GM18502 (cell line): ENCODE results near the gene ZNF568.

ENCODE experiments used
- ATAC-seq: cut with Tn5 transposase; IDR thresholded peaks from one replicate; pipeline ENCODE4 v1.9.1; 2021; ENCODE audit warnings: mild to moderate bottlenecking; ENCODE audit not compliant: unreplicated experiment, poor library complexity

The ZNF568 gene

DNA sequence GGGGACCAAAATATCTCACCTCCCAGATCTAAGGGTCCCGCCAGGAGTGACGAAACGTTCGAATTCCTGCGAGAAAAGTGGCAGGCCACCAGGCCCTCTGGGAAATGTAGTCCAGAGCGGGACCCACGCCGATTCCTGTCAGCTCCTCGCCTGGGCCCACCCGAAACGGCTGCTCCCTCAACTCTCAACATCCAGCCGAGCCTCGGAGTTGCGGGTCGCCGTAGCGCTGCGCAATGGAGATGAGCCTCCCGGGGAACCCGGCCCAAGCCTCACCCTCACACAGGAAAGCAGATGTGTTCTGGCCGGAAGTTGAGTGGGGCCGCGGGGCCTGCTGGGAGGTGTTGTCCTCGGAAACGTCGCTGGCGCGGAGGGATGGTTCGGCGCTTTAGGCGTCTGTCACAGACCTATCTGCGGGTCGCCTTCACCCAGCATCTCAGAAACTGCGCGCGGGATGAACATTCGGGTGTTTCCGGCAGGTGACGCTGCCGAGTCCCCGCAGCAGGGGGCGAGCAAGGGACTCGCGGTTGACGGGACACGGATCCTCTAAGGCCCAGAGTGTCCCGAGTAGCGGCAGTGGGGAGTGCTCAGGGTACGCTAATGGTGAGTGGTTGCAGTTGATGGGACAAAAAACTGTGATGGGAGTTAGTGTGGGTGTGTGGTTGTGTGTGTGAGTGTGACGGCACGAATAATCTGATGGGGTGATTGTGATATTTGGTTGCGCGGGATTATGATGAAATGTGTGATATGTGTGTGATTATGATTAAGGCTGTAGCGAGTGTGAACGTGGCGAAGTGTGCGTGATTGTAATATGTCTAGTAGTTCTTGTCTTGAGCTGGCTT, at the start of gene ZNF568, which contains the start of gene ZNF829:
Gene ZNF568 (plus strand): TSS at position 341 of the 839 bp plus-strand sequence. CDS start 6,439 bp downstream, outside the sequence.
Gene ZNF829 (minus strand): TSS at position 300 of the 839 bp plus-strand sequence. CDS start 1,124 bp downstream, outside the sequence.
- peak; percentile 91 for ATAC-seq

DNA sequence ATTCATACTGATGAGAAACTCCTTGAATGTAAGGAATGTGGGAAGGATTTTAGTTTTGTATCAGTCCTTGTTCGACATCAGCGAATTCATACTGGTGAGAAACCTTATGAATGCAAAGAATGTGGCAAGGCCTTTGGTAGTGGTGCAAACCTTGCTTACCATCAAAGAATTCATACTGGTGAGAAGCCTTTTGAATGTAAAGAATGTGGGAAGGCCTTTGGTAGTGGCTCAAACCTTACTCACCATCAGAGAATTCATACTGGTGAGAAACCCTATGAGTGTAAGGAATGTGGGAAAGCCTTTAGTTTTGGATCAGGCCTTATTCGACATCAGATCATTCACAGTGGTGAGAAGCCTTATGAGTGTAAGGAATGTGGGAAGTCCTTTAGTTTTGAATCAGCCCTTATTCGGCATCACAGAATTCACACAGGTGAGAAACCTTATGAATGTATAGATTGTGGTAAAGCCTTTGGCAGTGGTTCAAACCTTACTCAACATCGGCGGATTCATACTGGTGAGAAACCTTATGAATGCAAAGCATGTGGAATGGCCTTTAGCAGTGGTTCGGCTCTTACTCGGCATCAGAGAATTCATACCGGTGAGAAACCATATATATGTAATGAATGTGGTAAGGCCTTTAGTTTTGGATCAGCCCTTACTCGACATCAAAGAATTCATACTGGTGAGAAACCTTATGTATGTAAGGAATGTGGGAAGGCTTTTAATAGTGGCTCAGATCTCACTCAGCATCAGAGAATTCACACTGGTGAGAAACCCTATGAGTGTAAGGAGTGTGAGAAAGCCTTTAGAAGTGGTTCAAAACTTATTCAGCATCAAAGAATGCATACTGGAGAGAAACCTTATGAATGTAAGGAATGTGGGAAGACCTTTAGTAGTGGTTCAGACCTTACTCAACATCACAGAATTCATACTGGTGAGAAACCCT, 38.9 kb upstream of the ZNF568 start:
- ATAC-seq: no peak

DNA sequence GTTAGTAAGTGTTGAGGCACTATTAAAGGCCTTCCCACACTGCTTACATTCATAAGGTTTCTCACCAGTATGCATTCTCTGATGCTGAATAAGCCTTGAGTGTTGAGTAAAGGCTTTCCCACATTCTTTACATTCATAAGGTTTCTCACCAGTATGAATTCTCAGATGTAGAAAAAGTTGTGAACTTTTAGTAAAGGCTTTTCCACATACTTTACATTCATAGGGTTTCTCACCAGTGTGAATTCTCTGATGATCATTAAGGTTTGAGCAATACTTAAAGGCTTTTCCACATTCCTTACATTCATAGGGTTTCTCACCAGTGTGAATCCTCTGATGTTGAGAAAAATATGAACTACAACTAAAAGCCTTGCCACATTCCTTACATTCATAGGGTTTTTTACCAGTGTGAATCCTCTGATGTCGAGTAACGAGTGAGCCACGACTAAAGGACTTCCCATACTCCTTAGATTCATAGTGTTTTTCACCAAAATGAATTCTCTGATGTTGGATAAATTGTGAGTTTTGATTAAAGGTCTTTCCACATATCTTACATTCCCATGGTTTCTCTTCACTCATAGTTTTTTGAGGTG, 24.3 kb upstream of the ZNF568 start:
- no peak for ATAC-seq

DNA sequence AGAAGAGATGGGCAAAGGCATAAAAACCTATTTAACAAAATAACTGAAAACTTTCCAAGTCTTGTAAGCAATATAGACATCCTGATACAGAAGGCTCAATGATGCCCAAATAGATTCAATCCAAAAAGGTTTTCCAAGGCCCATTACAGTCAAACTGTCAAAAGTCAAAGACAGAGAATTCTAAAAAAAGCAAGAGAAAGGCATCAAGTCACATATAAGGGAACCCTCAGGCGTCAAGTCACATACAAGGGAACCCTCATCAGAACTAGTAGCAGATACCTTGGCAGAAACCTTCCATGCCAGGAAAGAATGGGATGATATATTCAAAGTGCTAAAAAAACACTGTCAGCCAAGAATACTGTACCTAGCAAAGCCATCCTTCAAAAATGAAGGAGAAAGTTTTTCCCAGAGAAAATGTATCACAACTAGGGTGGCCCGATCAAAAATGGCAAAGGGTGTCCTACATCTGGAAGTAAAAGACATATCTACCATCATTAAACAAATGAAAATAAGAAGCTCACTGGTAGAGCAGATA, 21.2 kb upstream of the ZNF568 start:
- no peak for ATAC-seq

DNA sequence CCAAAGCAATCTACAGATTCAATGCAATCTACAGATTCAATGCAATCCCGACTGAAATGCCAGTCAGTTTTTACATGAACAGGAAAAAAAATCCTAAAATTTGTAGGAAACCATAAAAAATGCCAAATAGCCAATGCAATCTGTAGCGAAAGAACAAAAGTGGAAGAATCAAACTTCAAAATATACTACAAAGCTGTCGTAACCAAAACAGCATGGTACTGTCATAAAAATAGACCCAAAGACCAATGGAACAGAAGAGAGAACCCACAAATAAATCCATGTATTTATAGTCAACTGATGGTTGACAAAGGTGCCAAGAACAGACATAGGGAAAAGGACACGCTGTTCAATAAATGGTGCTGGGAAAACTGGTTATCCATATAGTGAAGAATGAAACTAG, 17.7 kb upstream of the ZNF568 start:
- ATAC-seq: no peak

DNA sequence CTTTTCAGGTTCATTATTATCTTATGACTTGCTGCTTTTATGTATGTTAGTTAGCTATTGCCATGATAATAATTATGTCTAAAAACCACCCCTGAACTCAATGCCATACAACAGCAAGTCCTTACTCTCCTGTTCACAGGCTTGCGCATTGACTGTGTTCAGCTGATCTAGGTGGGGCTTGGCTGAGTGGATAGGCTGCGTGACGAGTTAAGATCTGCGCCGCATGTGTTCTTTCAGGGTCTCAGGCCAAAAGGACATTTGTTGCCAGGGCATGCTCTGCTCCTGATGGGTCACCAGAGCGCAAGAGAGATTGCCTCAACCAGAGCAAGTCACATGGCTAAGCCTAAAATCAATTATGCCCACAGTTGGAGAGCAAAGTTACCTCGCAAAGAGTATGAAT, 859 bp downstream of the ZNF568 start:
- no peak for ATAC-seq

DNA sequence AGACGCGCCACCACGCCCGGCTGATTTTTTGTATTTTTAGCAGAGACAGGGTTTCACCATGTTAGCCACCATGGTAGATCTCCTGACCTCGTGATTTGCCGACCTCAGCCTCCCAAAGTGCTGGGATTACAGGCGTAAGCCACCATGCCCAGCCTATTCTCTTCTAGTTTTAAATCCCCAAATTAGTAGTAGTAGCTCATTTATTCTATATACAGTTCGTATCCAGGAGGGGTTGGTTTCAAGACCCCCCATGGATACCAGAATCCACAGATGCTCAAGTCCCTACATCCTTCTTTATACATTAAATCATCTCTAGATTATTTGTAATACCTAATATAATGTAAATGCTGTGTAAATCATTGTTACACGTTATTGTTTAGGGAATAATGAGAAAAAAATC, 2.0 kb downstream of the ZNF568 start:
- ATAC-seq: no peak

DNA sequence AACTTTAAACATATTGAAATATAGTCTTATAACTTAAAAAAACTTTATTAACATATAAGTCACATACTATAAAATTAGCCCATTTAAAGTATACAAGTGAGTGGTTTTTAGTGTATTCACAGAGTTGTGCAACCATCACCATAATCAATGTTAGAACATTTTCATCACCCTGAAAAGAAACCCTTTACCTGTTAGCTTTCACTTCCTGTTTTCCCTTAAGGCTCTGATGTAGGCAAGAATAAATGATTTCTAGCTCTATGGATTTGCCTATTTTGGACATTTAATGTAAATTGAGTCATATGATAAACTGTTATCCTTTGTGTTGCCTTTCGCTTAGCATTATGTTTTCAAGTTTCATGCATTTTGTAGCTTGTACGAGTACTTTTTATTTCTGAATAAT, 15.6 kb downstream of the ZNF568 start:
- ATAC-seq: no peak

DNA sequence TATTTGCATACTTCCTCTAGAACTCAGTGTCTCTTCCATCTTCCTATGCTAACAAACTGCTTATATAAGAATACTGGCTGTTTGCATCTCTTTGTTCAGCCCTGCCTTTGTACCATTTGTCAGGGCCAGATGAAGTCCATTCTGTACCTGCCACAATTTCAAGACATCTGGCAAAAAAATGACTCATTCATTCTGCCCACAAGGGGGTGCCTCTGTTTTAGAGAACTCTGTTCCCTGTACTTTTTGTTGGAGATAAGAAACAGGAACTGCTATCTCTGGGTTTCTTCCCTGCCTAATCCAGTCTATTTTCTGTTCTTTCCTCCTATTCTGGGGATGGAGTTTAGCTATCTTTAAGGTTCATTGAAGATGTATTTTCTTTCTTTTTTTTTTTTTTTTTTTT, 23.0 kb downstream of the ZNF568 start:
- ATAC-seq: no peak

DNA sequence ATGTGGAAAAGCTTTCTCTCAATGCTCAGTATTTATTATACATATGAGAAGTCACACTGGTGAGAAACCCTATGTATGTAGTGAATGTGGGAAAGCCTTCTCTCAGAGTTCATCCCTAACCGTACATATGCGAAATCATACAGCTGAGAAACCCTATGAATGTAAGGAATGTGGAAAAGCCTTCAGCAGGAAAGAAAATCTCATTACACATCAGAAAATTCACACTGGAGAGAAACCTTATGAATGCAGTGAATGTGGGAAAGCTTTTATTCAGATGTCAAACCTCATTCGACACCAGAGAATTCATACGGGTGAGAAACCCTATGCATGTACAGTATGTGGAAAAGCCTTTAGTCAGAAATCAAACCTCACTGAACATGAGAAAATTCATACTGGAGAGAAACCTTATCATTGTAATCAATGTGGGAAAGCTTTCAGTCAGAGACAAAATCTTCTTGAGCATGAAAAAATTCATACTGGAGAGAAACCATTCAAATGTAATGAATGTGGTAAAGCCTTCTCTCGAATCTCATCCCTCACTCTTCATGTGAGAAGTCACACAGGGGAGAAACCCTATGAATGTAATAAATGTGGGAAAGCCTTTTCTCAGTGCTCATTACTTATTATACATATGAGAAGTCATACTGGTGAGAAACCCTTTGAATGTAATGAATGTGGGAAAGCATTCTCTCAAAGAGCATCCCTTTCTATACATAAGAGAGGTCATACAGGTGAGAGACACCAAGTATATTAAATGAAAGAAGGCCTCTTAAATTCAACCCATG, 34.4 kb downstream of the ZNF568 start:
- no peak for ATAC-seq

DNA sequence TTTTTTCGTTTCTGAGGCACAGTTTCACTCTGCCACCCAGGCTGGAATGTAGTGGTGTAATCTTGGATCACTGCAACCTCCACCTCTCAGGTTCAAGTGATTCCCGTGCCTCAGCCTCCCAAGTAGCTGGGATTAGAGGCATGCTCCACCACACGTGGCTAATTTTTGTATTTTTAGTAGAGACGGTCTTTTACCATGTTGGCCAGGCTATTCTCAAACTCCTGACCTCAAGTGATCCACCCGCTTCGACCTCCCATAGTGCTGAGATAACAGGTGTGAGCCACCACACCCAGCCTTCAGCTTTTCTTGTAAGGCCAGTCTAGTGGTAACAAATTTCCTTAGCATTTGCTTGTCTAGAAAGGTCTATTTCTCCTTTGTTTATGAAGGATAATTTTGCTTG, 46.2 kb downstream of the ZNF568 start:
- ATAC-seq: no peak

DNA sequence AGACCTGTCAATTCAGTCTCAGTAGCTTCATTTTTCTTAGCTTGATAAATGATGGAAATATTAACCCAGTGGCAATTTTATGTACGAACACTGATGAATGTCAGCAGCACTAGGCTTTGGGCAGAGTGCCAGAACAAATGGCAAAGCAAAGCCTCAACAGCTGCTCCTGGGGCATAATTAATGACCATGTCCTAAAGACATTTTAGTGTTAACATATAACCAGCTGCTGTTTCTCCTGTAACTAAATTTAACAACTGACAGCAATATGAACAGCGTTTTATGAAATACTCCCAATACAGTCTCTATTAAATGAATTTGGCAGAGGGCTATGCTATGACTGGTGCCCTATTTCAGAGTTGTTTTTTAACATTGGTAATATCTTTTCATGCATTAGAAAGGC, 47.1 kb downstream of the ZNF568 start:
- no peak for ATAC-seq

DNA sequence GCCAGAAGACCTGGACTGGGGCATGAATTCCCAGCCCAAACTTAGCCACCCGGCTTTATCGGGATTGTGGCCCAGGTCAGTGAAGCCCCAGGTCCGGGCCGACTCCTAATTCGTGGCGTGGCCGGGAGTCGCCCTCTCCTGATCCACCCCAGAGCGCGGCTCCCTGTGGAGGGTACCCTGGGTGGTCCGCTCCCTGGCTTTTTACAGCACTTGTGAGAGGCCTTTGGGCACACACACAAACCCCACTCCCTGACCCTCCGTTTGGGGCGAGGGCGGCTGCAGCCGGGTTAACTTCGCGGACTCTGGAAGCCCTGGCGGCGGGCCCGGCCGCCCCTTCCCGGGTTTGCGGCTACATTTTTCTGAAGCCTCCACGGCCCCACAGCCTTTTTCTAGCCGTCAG, 56.4 kb downstream of the ZNF568 start:
- ATAC-seq: no peak

DNA sequence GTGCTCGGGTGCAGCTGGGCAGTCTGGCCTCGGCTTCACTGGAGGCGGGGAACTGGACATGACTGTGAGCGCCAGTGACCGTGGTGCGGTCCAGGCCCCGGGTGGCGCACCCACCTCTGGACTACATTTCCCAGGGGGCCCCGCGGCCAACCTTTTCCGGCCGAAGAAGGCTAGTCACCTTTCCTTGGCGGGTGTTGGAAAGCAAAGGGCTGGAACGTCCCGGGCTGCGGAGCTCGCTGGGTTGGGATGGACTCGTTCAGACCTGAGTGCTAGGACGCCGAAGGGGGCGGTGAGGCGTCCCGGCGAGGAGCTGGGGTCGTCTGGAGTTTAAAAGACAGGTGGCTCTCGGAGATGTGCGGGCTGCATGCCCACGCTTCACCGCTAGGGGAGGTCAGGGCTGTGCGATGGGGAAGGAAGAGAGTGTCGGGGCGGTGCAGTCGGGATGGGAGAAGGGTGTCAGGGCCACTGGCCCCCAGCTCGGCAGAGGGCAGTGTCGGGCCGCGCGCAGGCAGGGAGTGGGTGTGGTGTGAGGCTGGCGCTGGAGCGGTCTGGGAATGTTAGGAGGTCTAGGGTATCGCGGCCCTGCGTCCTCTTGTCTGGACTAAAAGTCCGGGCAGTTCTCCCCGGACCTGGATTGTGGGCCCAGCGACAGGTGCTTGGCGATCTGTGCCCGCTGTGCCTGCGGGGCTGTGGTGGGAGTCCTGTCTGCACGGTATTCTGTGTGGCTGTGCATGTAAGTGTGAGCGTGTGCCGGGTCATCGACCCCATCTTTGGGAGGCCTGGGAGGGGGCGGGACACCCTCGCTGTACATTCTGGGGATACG, 57.1 kb downstream of the ZNF568 start:
- no peak for ATAC-seq

DNA sequence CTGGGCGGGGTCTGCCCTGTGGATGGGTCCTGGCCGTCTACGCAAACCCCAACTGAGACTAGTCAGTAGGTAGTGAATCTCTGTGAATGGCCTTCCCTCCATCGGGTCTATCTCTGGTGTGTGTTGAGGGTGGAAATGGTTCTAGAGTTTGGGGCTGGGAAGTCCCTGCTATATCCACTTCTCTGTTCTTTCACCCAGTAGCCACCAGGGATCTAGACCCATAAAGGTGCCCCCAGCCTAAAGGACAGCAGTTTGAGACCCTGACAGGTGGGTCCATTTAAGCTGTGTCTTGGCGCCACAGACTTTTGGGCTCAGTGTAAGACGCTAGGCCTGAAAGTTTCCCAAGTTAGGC, 57.7 kb downstream of the ZNF568 start:
- no peak for ATAC-seq

DNA sequence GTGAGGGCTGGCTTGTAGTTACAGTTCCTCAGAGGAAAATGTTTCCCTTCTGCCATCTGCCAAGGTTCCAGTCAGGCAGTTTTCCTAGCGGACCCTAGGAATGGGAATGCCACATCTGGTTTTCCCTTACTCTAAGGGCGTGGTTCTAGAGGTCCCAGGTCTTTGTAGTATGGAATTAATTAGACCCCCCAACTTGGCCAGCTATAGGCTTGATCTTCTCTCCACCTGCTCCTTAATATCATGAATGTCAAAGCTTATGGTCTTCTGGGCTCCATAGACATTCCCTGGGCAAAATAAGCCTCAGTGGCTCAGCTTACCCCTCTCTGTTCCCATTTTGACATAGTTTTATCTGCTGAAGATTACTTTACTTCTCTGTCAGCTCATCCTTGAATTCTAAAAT, 70.0 kb downstream of the ZNF568 start:
- no peak for ATAC-seq

DNA sequence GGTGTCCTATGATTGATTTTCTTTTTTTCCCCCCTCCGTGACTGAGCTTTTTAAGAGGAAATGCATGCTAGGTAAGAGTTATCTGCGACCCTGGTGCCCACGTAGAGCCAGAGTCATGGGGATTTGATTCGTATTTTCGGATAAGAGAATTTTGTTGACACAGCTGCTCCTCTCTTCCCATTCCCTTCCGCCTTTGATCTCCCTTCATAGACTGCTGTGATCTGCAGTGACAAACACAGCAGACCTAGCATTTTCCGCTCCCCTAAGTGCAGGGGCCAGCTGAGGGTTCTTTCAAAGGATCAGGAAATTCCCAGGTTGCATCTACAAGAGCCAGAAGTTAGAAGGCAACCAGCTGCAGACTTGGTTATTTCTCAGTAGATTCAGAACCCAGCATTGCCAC, 70.5 kb downstream of the ZNF568 start:
- no peak for ATAC-seq

DNA sequence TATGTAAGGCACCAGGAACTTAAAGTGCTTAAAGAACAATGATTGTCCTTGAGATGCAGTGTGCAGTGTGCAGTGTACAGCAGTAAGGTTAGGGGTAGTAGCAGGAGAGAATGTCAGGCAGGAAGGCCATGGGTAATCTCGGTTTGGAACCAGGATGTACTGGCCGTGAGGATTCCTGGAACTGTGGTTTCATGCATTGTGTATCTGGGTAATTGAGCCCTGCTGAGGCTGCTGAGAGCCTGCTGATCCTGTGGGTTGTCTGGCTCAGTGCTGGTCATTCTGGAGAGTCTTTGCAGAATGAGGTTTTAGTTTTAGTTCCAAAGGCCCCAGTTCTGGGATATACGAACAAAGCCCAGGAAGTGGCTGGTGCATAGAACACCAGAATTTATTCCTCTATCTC, 71.0 kb downstream of the ZNF568 start:
- ATAC-seq: no peak
